ENCODE data around the gene C1QTNF8.
A peak's percentile ranks its signal among the peaks of the same experiment; 100 is the strongest.

- TF ChIP-seq CTCF (IDR thresholded peaks at IDR 0.05), result peak; percentile 44 to 92 (median 87)
- no peak for TF ChIP-seq POLR2A (IDR thresholded peaks at IDR 0.05)
Measured at GRCh38 chr16:1054660-1055556, 41.1 kb downstream of the C1QTNF8 start.

Measured in prostate gland (tissue), 2 donors.